Activated CD8-positive, alpha-beta memory T cell treated with anti-CD3 and anti-CD28 coated beads for 1 hour (primary cell): Measurements from ENCODE around the gene EMSY.

Source experiments
- DNase-seq, 2 donors: peaks; one replicate each; pipeline ENCODE4 v3.0.0-alpha.2; 2020; ENCODE audit warnings: low read depth in 1 of 2; ENCODE audit errors: extremely low read depth in 1 of 2

Gene EMSY

DNA sequence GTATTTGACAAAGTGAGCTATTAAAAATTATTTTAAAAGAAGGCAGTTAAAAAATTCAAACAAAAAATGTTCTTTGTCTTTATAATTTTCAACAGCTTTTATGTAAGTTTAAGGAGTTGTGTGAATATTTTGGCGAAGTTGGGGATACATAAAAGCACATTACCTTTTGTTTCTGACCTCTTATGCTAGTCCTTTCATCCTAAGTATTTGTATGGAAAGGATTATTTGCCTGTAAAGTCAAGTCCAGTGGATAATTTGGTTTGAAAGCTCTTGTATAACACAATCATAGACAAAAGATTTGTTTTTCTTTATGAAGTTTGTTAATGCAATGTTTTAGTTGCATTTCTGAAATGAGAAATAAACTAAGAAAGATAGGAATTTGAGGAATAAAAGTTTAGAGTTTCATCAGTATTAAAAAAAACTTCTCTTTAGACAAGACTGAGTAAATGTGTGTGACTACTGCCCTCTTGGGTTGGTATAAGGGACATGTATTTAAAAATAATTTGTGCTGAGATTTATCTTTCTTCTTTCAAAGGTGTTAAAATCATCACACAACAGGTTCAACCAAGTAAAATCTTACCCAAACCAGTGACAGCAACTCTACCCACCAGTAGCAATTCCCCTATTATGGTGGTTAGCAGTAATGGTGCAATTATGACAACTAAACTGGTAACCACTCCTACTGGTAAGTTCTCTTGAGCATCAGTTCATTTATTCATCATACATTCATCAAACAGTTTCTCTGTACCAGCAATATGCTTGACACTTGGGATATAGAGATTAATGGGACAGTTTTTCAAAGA lies 68.2 kb downstream of the EMSY start:
- no peak for DNase-seq

DNA sequence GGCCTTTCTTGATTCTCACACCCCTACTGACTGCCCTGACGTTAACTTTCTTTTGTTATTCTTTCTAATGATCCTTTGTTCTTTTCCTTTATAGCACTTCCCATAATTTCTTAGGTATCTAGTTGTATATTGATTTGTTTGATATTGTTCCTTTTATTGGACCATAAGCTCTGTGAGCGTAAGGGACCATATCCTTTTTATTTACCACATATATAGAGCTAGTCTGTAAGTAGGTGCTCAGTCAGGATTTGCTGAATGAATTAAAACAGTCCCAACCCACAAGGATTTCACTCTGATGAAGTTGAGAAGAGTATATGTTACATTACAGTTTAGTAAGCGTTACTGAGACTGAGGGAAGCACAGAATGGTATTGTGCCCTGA lies 68.8 kb downstream of the EMSY start:
- DNase-seq = no peak

DNA sequence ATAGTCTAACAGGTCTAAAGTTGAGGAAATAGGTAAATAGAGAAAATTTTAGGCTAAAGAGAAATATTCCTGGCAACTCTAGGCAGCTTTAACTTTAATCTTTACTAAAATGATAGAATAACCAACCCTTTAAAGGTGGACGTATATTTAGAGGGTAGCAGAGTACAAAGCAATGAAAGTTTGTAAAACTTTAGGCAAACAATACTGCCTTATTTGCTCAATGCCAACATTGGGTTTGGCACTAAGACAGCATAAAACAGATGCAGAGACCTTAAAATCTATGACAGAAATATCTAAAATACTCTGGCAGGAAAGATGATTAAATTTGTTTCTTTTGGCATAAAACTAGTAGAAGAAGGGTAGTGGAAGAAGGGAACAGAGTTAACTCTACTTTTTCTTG lies 70.7 kb downstream of the EMSY start:
- DNase-seq = no peak

DNA sequence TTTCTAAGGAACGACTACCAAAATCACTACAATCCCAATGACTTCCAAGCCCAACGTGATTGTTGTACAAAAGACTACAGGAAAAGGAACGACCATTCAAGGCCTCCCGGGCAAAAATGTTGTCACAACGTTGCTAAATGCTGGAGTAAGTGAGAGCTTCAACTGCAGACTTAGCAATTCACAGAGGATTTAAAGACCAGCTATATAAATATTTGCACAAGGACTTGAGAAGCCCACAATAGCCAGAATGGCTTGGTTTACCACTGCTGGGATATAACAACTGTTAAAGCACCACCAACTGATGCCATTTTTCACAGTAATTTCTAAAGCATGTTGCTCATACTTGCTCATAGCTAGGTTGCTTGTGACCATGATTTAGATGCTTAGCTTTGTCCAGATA lies 78.3 kb downstream of the EMSY start:
- DNase-seq = no peak

DNA sequence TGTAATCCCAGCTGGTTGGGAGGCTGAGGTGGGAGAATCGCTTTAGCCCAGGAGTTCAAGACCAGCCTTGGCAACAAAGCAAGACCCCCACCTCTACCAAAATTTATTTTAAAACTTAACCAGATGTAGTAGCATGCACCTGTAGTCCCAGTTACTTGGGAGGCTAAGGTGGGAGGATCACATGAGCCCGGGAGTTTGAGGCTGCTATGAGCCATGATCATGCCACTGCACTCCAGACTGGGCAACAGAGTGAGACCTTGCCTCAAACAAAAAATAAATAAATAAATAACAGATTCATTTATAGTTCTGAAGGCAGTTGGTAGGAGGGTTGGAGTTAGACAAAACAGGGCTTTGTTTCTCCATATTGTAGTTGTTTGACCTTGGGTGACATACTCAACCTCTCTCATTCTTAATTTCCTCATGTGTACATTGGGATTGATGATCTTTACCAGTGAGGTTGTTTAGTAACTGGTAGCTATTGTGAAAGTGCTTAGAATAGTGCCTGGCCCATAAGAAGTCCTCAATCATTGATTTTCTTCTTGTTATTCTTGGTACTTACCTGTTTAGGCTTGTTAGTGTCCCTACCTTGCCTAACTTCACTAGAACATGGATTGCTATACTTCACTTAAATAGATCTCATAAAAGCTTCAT lies 79.1 kb downstream of the EMSY start:
- DNase-seq = no peak

DNA sequence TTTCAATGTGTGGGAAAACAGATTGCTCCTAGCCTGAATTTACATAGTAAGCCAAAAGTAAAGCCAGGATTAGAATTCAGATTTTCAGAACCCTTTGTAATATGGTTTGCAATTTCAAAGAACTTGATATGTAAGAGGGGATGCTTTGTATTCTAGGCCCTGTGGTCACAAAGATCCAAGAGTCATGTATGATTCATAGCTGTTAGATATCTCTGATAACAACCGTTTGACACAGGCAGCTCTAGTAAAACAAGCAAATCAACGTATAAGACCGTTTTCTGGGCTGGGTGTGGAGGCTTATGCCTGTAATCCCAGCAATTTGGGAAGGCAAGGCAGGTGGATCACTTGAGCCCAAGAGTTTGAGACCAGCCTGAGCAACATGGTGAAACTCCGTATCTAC lies 79.6 kb downstream of the EMSY start:
- no peak for DNase-seq

DNA sequence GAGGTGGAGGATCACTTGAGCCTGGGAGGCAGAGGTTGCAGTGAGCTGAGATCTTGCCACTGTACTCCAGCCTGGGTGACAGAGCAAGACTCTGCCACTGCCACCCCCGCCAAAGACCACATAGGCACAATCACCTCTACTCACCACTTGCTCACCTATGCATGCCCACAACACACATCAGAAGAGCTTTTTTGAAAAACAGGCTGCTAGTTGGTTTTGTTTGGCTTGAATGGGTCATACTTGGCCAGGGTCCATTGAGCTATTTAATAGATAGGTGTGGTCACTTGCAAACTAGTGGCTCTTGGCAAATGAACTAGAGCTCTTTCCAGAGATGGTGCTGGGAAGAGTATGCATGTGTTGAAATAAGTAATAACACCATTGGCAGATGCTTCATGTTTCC lies 80.1 kb downstream of the EMSY start:
- no peak for DNase-seq

DNA sequence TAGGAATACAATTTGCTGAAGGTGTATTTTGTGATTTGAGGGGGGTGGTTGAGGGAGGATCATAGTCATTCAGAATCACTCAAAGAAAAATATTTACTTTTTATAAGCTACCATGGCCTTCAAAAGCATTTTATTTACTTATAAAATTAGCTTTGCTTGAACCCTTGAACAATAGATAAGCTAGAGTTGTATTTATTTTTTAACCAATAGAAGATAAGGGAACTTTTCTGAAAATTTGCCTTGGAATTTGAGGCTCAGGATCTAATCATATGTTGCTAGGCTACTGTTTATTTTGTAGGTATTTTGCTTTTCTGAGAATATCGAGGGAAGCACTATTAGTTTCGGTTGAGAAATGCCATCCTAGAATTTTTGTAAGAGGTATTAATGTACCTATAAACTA lies 82.1 kb downstream of the EMSY start:
- DNase-seq = no peak

DNA sequence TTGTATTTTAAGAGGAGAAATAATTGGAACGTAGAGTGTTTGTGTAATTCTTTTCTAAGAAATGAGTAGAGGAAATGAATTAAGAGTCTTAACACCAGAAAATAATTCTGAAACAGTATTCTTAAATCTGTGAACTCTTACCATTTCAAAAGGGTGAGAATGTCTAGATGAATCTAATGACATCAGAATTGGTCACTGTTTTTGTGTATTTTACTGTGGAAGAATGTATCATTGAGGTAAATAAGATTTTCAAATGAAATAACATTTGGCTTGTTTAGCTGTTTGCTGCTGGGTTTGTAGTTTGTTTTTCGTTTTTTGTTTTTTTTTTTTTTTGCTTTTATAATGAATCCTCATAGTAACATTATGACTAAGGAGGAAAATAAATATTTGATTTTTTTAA lies 97.6 kb downstream of the EMSY start:
- no peak for DNase-seq

DNA sequence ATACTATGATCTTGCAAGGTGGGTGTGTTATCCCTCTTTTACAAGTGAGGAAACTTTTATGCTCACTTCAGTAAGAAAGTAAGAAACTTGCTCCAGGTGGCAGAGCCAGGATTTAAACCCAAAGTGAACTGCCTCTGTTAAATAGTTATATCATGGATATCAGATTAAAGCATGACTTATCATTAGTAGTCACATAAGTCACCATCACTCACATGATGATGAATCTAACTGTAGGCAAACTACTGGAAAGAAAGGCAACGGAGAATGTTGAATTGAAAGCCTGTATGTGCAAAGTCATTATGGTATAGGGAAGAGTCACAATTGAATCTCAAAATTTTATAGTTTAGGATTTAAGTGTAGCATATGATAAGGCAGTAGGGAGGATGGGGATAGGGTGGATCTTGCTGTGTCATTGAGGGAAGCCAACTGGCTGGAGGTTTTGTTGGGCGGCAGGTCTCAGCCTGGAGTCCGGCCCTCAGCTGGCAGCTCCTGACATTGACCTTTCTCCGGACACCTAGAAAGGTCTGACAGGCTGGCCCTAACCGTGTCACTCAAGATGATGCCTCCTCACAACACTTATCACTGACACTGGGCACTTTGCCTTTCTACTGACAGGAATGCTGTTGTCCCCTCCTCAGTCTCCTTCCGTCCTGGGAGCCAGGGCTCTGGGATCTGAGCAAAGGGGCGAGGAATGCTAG lies 98.3 kb downstream of the EMSY start:
- DNase-seq = no peak

DNA sequence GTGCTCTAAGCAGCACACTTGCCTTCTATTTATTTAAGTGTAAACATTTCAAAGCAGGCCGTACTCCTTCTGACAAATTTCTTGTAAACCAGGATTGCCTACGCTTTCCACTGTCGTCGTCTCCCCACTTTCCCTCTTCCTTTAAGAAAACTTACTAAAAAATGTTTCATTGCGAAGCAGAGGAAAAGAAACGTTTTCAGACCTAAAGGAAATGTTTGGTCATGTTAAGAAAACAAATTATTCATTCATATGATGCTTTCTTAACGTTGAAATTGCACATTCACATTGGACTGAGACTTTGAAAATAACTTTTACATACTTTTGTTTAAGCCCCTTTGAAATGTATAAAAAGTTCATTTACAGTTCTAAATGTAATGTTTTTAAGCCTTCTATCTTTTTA lies 106.0 kb downstream of the EMSY start:
- DNase-seq = no peak

DNA sequence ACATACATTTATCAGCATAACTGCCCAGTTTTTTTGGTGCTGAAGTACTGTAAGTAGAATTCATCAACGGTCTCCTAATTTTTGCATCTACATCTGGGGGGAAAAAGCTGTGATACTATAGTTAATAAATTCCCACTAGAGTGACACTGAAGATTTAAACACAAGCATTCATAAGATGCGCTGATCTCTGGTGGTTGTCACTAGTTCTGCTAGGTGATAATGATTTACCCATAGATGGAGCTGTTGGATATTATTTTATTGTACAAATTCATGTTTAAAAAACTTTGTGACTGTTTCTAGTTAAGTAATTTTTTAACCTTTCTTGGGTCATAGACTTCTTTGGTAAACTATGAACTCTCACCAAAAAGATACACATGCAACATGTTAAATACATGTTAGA lies 106.6 kb downstream of the EMSY start:
- no peak for DNase-seq

DNA sequence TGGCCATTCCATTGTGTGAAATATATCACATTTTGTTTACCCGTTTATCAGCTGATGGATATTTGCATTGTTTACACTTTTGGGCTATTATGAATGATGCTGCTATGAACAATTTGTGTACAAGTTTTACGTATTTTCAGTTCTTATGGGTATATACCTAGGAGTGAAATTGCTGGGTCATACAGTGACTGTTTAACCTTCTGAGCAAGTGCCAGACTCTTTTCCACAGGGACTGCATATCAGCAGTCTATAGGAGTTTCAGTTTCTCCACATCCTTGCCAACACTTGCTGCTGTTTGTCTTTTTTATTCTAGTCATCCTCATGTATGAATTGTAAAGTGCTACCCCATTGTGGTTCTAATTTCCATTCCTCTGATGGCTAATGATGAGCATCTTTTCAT lies 108.2 kb downstream of the EMSY start:
- no peak for DNase-seq

DNA sequence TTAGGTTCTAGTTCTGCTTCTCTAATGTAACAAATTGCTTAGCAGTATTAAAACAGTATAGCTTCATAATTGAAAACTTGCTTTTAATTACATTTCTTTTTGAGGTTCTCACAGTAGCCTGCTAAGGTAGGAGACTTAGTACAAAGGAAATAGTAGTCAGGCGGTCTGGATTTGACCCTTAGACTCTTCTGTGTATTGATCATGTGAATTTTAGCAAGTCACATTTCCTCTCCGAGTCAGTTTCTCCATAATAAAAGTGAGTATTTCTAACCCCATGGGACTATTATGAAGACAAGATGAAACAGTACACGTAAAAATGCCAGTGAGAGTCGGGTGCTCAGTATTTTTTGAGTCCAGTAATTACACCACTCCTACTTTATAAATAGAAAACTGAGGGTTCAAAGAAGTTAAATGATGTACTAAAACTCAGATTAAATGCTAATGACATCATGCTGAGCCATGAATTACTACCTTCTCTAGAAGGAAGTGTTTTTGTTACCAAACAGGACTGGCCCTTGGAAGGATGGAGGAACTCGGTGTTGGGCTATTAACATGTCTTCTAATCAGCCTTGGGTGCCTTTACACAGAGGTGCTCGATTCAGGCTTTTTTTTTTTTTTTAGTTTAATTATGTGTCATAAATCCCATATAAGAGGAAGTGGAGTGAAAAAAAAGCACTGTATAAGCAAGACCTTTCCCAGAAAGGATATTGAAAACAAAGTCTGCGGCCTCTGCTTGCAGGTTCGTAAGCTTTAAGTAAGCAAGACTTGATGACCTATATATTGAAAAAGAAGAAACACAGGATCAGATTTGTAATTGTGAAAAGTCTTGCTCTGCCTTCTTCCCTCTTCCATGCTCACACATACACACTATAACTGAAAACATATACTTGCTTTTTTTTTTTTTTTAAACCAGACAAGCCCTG lies 109.0 kb downstream of the EMSY start:
- no peak for DNase-seq

DNA sequence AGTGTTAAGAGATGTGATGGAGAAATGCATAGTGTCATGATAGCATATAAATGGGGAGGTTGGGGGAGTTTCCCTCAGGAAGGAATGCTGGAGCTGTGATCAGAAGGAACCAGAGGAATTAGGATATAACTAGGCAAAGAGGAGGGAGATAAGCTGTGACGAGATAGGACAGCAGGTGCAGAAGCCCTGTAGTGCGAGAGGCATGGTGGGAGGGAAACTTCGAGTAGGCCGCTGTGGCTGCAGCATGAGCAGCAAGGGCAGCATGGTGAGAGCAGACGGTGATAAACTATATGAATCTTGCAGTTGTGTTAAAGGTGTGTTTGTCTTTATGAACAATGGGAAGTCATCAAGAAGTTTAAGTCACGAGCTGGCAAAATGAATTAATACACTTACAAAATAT lies 109.9 kb downstream of the EMSY start:
- DNase-seq = no peak

DNA sequence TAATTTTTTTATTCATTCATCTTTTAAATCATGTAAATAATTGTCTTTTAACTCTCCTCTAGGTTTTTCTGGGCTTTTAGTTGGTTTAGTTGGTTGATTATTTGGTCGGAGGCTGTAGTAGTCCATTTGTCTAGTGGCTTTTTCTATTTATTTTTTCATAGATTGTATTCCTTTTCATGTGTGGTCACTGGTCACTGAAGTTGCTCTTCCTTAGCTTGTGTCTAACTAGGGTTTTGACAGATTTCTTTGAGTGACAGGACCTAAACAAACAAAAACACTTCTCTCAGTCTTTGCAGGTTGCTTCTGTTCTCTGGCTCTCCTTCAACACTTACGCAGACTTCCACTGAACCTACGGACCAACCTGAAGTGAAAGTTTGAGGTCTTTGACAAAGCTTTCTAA lies 112.6 kb downstream of the EMSY start:
- no peak for DNase-seq

DNA sequence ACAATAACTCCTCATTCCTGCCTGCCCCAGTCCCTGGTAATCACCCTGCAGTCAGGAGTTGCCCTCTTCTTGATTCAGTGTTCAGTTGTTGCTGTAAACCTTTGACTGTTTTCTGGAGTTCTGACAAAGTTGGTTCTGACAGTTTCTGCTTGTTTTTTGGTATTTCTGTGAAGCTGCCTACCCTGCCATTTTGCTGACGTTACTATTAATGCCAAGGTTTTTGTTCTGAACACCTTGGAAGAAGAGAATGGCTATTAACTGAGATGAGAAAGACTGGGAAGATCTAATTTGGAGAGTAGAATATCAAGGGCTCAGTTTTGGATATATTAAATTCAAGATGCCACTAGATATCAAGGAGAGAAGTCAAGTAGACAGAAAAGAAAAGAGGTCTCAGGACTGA lies 113.7 kb downstream of the EMSY start:
- no peak for DNase-seq

DNA sequence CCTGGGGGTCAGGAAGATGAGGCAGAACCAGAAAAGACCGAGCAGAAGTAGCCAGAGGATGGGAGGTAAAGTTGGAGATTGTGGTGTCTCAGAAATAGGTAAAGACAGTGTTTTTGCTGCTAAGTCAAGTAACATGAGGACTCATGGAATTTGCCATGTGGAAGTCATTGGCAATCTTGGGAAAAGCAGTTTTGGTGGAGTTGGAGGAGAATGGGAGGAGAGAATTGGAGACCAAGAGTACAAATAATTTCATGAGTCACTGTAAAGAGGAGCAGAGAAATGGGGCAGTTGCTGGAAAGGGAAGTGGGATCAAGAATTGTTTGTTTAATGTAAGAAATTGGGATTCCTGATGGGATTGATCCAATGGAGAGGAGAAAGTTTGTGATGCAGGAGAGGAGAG lies 114.1 kb downstream of the EMSY start:
- no peak for DNase-seq

DNA sequence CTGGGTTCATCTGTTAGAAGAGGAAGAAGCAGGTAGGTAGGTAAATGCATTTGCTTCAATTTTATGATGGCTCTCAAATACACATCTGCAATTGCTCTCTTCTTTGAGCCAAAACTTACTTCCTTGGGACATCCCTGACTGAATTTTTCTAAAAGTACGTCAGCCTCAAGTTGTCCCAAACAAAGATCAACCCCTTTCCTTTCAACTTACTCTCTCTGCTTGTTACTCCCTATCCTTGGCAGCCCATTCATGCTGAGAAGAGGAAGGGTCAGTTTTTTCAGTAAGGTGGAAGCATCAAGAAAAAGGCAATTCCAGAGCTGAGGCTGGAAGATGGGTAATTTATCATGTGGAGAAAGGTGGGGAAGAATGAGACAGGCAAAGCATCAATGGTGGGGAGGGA lies 114.5 kb downstream of the EMSY start:
- DNase-seq = no peak

DNA sequence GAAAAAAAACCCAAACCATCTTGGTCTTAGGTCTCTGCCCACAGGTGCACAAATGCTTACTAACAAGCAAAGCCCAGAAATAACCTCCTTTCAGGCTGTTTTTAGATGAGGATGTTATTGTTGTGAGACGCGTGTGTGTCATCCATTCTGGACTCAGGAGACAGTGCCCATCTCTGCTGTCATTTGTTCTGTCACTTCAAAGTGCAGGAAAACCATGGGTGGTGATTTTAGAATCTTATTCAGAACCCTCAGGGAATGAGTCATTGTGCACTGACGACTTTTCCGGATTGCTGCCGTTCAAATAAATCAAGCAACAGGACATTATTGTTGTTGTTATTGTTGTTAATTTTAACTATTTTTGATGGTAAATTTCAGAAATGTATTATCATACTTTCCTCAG lies 115.4 kb downstream of the EMSY start:
- no peak for DNase-seq

DNA sequence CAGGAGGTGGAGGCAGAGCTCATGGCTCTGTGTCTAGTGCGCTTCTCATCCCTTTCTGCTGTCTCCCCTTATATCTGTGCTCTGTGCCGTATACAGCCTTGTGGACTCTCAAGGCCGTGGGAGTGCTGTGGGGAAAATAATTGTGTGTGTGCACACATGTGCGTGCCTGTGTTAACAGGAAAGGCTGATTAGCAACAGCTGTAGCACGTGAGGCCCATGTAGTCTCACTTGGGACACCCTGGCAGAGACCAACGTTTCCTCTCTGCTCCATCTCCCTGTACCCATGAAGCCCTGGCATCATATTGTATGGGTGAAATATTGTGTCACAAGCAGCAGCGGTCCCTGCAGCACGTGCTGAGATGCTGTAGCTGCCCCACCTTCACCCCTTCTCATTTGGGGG lies 116.4 kb downstream of the EMSY start:
- DNase-seq = no peak
